GM03348 (cell line): ENCODE data around the gene CACHD1.
"Not testable (repeated sequence)": the region's sequence is repeated elsewhere in the genome, so short reads cannot be mapped to it uniquely, and the experiment has no call there.

ENCODE experiments used
- DNase-seq: peaks from one replicate; pipeline ENCODE4 v3.0.0; 2012; ENCODE audit warnings: low spot score

CACHD1 gene

GRCh38 chr1:64701886-64702285 lies 232.0 kb downstream of the CACHD1 start:
- no peak for DNase-seq

GRCh38 chr1:64702670-64703069 lies 232.7 kb downstream of the CACHD1 start:
- DNase-seq: not testable (repeated sequence)

- no peak for DNase-seq
Measured at GRCh38 chr1:64703600-64703999, 233.7 kb downstream of the CACHD1 start.

GRCh38 chr1:64705591-64705990 lies 235.7 kb downstream of the CACHD1 start:
- DNase-seq: no peak

DNA sequence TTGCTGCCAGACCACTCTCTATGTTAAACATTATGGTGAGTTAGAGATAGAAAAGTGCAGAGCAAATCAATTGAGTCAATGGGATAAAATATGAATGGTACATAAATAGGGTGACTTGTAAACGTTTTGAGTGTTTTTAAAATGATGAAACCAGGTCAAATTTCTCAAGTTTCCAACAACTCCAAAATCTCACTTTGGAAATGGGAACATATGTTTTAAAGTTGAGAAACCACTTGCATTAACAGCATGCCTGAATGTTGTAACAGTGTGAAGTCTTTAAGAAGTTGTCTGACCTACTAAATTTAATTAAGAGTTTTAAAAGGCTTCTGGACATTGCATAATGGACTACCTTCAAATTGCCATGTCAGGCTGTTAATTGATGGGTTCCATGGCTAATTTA lies 241.3 kb downstream of the CACHD1 start:
- DNase-seq: no peak

DNA sequence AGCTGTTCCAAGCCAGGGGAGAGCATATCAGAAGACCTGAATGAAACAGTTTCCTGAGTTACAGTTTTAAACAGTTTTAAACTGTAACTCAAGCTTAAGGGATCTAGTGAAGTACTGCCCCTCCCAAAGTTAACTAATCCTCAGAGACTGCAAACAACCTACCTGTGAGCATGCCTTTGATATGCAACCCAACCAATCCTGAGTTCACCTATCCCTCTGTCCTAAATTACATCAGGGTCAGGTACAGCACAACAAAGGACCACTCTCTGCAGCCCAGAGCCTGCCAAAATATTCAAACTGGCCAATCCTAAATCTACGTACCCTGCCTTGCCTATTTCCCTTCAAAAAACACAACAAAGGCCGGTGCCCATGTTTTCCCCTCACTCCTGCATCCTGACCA lies 242.1 kb downstream of the CACHD1 start:
- DNase-seq: no peak

- no peak for DNase-seq
Measured at GRCh38 chr1:64715186-64715585, 245.3 kb downstream of the CACHD1 start.

- DNase-seq: no peak
Measured at GRCh38 chr1:64721135-64721534, 251.2 kb downstream of the CACHD1 start.

- DNase-seq: no peak
Measured at GRCh38 chr1:64721576-64722145, 251.7 kb downstream of the CACHD1 start.

DNA sequence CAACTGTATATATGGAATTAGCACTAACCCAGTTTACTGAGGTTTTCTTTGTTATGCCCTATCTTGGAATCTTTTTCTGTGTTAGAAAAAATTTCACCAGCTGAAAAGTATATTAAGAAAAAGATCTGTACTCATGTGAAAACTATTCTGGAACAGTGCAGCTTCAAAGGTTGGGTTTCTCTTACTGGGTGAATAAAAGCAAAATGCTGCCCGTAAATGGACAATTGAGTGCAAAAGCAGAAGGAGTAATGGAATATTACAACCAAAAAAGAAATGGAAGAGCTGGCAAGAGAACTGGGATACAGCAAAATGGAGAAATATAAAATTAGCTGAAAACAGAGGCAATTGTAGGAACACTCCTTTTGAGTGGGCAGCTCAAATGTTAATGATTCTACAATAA lies 257.9 kb downstream of the CACHD1 start:
- no peak for DNase-seq

- no peak for DNase-seq
Measured at GRCh38 chr1:64733581-64734286, 263.8 kb downstream of the CACHD1 start.

GRCh38 chr1:64734287-64734652 lies 264.3 kb downstream of the CACHD1 start:
- DNase-seq: no peak

- not testable (repeated sequence) for DNase-seq
Measured at GRCh38 chr1:64740687-64741086, 270.8 kb downstream of the CACHD1 start.
